NT2/D1 (cell line): ENCODE measurements around the gene KRTAP10-2.

Experiments
- SUZ12 ChIP-seq: IDR thresholded peaks from 2 replicates; pipeline ENCODE4 v1.6.1; 2011; ENCODE audit not compliant: insufficient read length, insufficient read depth; ENCODE audit errors: extremely low read depth
- YY1 ChIP-seq: IDR thresholded peaks from 2 replicates; pipeline ENCODE4 v1.6.1; 2011; ENCODE audit not compliant: insufficient read length, insufficient read depth

GRCh38 chr21:44589586-44590305 lies 38.4 kb upstream of the KRTAP10-2 start:
- TF ChIP-seq YY1 (no peak), SUZ12 (no peak)
